ENCODE measurements around the gene MAB21L4.

DNA sequence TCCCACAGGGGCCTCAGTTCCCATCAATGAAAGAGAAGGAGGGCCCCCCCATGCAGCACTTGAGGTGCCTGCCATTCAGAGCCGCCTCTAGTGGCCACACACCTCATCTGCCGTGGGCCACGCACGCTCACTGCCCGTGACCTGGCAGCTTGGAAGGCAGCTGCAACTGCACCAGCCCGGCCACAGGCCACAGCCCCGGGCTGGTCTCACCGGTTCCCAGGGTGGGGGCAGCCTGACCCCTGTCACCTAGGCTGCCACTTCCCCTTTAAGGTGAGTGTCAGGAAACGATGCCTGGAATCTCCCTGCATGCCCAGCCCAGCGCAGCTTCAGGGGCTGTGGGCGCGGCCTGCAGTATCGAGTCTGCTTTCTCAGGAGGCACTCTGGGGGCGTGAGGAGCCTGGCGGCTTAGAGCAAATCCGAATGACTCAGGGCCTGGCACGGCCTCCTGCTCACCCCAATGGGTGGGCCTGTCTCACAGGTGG is 2.6 kb downstream of the MAB21L4 start:
- no peak for TF ChIP-seq POLR2A (IDR thresholded peaks at IDR 0.05)
- TF ChIP-seq EP300 (IDR thresholded peaks at IDR 0.05): no peak
